CMK (cell line): ENCODE data around the gene ARHGAP42.
"Not testable (repeated sequence)": the region's sequence is repeated elsewhere in the genome, so short reads cannot be mapped to it uniquely, and the experiment has no call there.

ENCODE experiments used
- DNase-seq: peaks from one replicate; pipeline ENCODE4 v3.0.0-alpha.2; 2010; ENCODE audit warnings: low read depth

The ARHGAP42 gene

GRCh38 chr11:100874203-100874602, 187.1 kb downstream of the ARHGAP42 start:
- no peak for DNase-seq

- no peak for DNase-seq
Observed at GRCh38 chr11:100875521-100875869, 188.4 kb downstream of the ARHGAP42 start.

GRCh38 chr11:100876815-100877520, 189.9 kb downstream of the ARHGAP42 start:
- DNase-seq = no peak

GRCh38 chr11:100878474-100878873, 191.4 kb downstream of the ARHGAP42 start:
- DNase-seq = no peak

- DNase-seq = no peak
Observed at GRCh38 chr11:100882957-100883356, 195.9 kb downstream of the ARHGAP42 start.

- DNase-seq = no peak
Observed at GRCh38 chr11:100883830-100884229, 196.7 kb downstream of the ARHGAP42 start.

- DNase-seq = no peak
Observed at GRCh38 chr11:100887659-100888058, 200.6 kb downstream of the ARHGAP42 start.

- DNase-seq = no peak
Observed at GRCh38 chr11:100888836-100889235, 201.7 kb downstream of the ARHGAP42 start.

GRCh38 chr11:100889758-100890157, 202.7 kb downstream of the ARHGAP42 start:
- no peak for DNase-seq

GRCh38 chr11:100890789-100891188, 203.7 kb downstream of the ARHGAP42 start:
- no peak for DNase-seq

- DNase-seq = no peak
Observed at GRCh38 chr11:100892886-100893285, 205.8 kb downstream of the ARHGAP42 start.

GRCh38 chr11:100895449-100895848, 208.4 kb downstream of the ARHGAP42 start:
- DNase-seq = no peak

GRCh38 chr11:100895976-100896375, 208.9 kb downstream of the ARHGAP42 start:
- not testable (repeated sequence) for DNase-seq

GRCh38 chr11:100901471-100901870, 214.4 kb downstream of the ARHGAP42 start:
- not testable (repeated sequence) for DNase-seq

- no peak for DNase-seq
Observed at GRCh38 chr11:100902454-100903141, 215.5 kb downstream of the ARHGAP42 start.

GRCh38 chr11:100903284-100903683, 216.2 kb downstream of the ARHGAP42 start:
- DNase-seq = no peak

- no peak for DNase-seq
Observed at GRCh38 chr11:100905684-100906083, 218.6 kb downstream of the ARHGAP42 start.

GRCh38 chr11:100908746-100909145, 221.7 kb downstream of the ARHGAP42 start:
- DNase-seq = no peak

- DNase-seq = no peak
Observed at GRCh38 chr11:100910808-100911207, 223.7 kb downstream of the ARHGAP42 start.

GRCh38 chr11:100914415-100915110, 227.5 kb downstream of the ARHGAP42 start:
- DNase-seq = no peak

- no peak for DNase-seq
Observed at GRCh38 chr11:100918551-100919500, 231.7 kb downstream of the ARHGAP42 start.

GRCh38 chr11:100920593-100920992, 233.5 kb downstream of the ARHGAP42 start:
- DNase-seq = no peak
